Measurements from ENCODE around the gene CLPX. TPM values are rescaled to one million over a fixed set of nuclear protein-coding genes. Genes with fewer than 3 reads are reported as not detected.
"Not testable (repeated sequence)": the region's sequence is repeated elsewhere in the genome, so short reads cannot be mapped to it uniquely, and the experiment has no call there.

Gene CLPX
- total RNA-seq = 10 to 100 TPM; 42.2 to 61.9 (median 53.5) TPM

- H3K9me3 ChIP-seq = no peaks in the 10 kb centered on the region
- no peaks in the 10 kb centered on the region for H3K27me3 ChIP-seq
- peak within 1 kb of the TSS; percentile 88 to 94 (median 90) for H3K27ac ChIP-seq
- no peaks in the 10 kb centered on the region for H3K36me3 ChIP-seq
- H3K4me1 ChIP-seq = peaks cover 0 to 15% (median 0%) of the 10 kb centered on the region in 4 donors
- TF ChIP-seq CTCF (IDR thresholded peaks at IDR 0.05) (no peak), POLR2A (IDR thresholded peaks at IDR 0.05) (peak; percentile 38 to 58)
- DNase-seq = peak; percentile 85 to 96 (median 92)
- H3K4me3 ChIP-seq = peak within 1 kb of the TSS; percentile 68 to 97 (median 86)
These were observed at the start of gene CLPX for GRCh38 chr15:65184868-65185717. TSS of gene CLPX (minus strand) at chr15:65185342. CDS start at chr15:65185153, 189 bp downstream.

DNA sequence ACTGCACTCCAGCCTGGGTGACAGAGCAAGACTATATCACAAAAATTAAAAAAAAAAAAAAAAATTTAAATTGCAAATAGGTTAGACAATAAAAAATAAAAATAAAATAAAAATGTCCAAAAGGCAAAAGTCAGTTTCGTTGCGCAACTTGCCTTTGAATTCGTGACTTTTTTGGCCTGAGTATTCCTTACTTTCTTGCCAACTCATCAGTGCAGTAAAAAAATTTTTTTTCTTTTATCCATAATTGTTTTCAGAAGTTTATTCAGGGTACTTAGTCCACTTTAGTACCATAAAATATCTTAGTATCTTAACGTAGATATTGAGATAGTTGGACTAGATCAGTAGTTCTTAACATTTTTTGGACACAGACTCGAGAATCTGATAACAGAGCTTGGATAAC is 48.6 kb upstream of the CLPX start:
- Histone ChIP-seq H3K4me1 (no peaks in the 10 kb centered on the region), H3K36me3 (no peaks in the 10 kb centered on the region), H3K4me3 (no peak overlapping the region), H3K9me3 (no peaks in the 10 kb centered on the region), H3K27me3 (no peaks in the 10 kb centered on the region), H3K27ac (no peak overlapping the region)
- no peak for DNase-seq
- TF ChIP-seq CTCF (IDR thresholded peaks at IDR 0.05) (no peak), POLR2A (IDR thresholded peaks at IDR 0.05) (no peak)

- H3K27ac ChIP-seq = no peak overlapping the region
- no peaks in the 10 kb centered on the region for H3K27me3 ChIP-seq
- TF ChIP-seq CTCF (IDR thresholded peaks at IDR 0.05) (no peak), POLR2A (IDR thresholded peaks at IDR 0.05) (no peak)
- DNase-seq = no peak
- H3K36me3 ChIP-seq = no peaks in the 10 kb centered on the region
- H3K4me1 ChIP-seq = no peaks in the 10 kb centered on the region
- no peak overlapping the region for H3K4me3 ChIP-seq
- no peaks in the 10 kb centered on the region for H3K9me3 ChIP-seq
These were observed 47.4 kb upstream of the CLPX start for GRCh38 chr15:65232520-65232919.

- TF ChIP-seq CTCF (IDR thresholded peaks at IDR 0.05) = no peak
- H3K9me3 ChIP-seq = no peaks in the 10 kb centered on the region
- no peak for DNase-seq
- H3K4me3 ChIP-seq = no peak overlapping the region
- no peaks in the 10 kb centered on the region for H3K4me1 ChIP-seq
- H3K36me3 ChIP-seq = no peaks in the 10 kb centered on the region
- H3K27me3 ChIP-seq = no peaks in the 10 kb centered on the region
- H3K27ac ChIP-seq = no peak overlapping the region
These were observed 46.2 kb upstream of the CLPX start for GRCh38 chr15:65231306-65231705.

DNA sequence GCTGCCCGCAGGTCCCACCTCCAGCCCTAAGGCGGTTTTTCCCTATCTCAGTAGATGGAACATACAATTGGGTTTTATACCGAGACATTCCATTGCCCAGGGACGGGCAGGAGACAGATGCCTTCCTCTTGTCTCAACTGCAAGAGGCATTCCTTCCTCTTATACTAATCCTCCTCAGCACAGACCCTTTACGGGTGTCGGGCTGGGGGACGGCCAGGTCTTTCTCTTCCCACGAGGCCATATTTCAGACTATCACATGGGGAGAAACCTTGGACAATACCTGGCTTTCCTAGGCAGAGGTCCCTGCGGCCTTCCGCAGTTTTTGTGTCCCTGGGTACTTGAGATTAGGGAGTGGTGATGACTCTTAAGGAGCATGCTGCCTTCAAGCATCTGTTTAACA is 41.8 kb upstream of the CLPX start:
- not testable (repeated sequence) for H3K4me1 ChIP-seq, H3K27me3 ChIP-seq, H3K9me3 ChIP-seq, H3K27ac ChIP-seq, H3K4me3 ChIP-seq, H3K36me3 ChIP-seq, DNase-seq

- no peaks in the 10 kb centered on the region for H3K27me3 ChIP-seq
- no peak overlapping the region for H3K4me3 ChIP-seq
- no peak overlapping the region for H3K27ac ChIP-seq
- no peaks in the 10 kb centered on the region for H3K36me3 ChIP-seq
- H3K4me1 ChIP-seq = no peaks in the 10 kb centered on the region
- no peak for TF ChIP-seq CTCF (IDR thresholded peaks at IDR 0.05)
- no peak for TF ChIP-seq POLR2A (IDR thresholded peaks at IDR 0.05)
- no peaks in the 10 kb centered on the region for H3K9me3 ChIP-seq
- no peak for DNase-seq
These were observed 41.1 kb upstream of the CLPX start for GRCh38 chr15:65226221-65226620.
